Measurements from ENCODE around the gene DIP2A.

DIP2A gene

DNA sequence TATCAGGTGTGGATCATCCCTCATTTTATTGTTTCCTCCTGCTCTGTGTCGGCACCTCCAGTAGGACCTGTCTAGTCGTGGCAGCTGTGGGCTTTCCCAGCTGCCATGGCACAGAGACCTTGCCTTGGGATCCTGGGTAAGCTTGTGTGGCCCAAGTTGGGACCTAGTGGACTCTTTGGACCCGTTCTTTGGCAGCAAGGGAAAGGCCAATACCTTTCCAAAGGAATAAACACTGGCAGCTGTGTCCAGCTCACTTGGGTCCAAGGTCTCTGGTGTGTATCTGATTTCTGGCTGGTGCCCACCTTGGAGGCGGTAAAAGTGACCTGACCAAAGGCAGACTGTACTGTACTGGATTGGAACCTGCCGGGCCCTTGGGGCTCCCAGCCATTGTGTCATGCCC lies 21.8 kb downstream of the DIP2A start:
- Histone ChIP-seq H3K36me3 (ENCODE audit: control insufficient read depth in 1 of 2, insufficient read depth in 2 of 2, low read depth in 1 of 2, low read length in 2 of 2) (peaks cover 8 to 23% of the 10 kb centered on the region in 2 experiments), H4K91ac (ENCODE audit: low read length) (no peak overlapping the region), H3K79me1 (replicated peaks; ENCODE audit: low read length, poor library complexity, severe bottlenecking) (peaks cover 32% of the 10 kb centered on the region), H3K9me3 (ENCODE audit: control insufficient read depth, low read length) (no peaks in the 10 kb centered on the region), H4K8ac (ENCODE audit: low read length) (no peak overlapping the region), H2BK5ac (ENCODE audit: low read depth, low read length, poor library complexity, severe bottlenecking) (no peak overlapping the region), H2BK12ac (ENCODE audit: low read length in 2 of 2) (peak overlapping the region in 1 of 2 experiments; percentile 18), H3K4ac (ENCODE audit: low read depth in 1 of 2, low read length in 2 of 2) (peak overlapping the region in 1 of 2 experiments; percentile 2), H2AFZ (ENCODE audit: low read depth, low read length) (no peak overlapping the region), H2BK15ac (ENCODE audit: low read depth, poor library complexity, severe bottlenecking) (no peak overlapping the region), H3K4me2 (ENCODE audit: low read length, poor library complexity, severe bottlenecking) (no peak overlapping the region), H3K4me3 (ENCODE audit: insufficient read depth in 1 of 2, low read depth in 1 of 2, low read length in 2 of 2) (no peak overlapping the region), H3K14ac (ENCODE audit: low read length in 2 of 2) (no peak overlapping the region), H3K4me1 (ENCODE audit: control insufficient read depth, insufficient read depth, low read depth, low read length) (peaks cover 2% of the 10 kb centered on the region), H3K9ac (ENCODE audit: low read length) (no peak overlapping the region), H3K18ac (ENCODE audit: low read depth in 1 of 2, low read length in 2 of 2) (no peak overlapping the region), H3K23ac (ENCODE audit: low read length in 2 of 2) (no peak overlapping the region), H2BK120ac (ENCODE audit: low read depth, low read length) (no peak overlapping the region), H2AK5ac (ENCODE audit: low read length, severe bottlenecking) (no peak overlapping the region), H3K27me3 (ENCODE audit: control insufficient read depth in 1 of 2, insufficient read depth in 1 of 2, low read length in 2 of 2) (no peaks in the 10 kb centered on the region), H3K27ac (ENCODE audit: low read length, poor library complexity, severe bottlenecking) (no peak overlapping the region)
- WGBS = 96% methylated on average over 5 of the region's 5 CpGs
- DNase-seq = no peak

- H2BK120ac ChIP-seq (ENCODE audit: low read depth, low read length) = no peak overlapping the region
- no peak overlapping the region for H4K8ac ChIP-seq (ENCODE audit: low read length)
- no peak overlapping the region for H2BK12ac ChIP-seq (ENCODE audit: low read length in 2 of 2)
- H3K23ac ChIP-seq (ENCODE audit: low read length in 2 of 2) = no peak overlapping the region
- WGBS = 88% methylated on average over 3 of the region's 6 CpGs
- H3K79me1 ChIP-seq (replicated peaks; ENCODE audit: low read length, poor library complexity, severe bottlenecking) = peaks cover 28% of the 10 kb centered on the region
- H3K4me1 ChIP-seq (ENCODE audit: control insufficient read depth, insufficient read depth, low read depth, low read length) = peaks cover 2% of the 10 kb centered on the region
- no peak overlapping the region for H2BK5ac ChIP-seq (ENCODE audit: low read depth, low read length, poor library complexity, severe bottlenecking)
- no peak overlapping the region for H3K9ac ChIP-seq (ENCODE audit: low read length)
- H2AFZ ChIP-seq (ENCODE audit: low read depth, low read length) = no peak overlapping the region
- H2AK5ac ChIP-seq (ENCODE audit: low read length, severe bottlenecking) = no peak overlapping the region
- no peak overlapping the region for H3K4ac ChIP-seq (ENCODE audit: low read depth in 1 of 2, low read length in 2 of 2)
- peaks cover 13 to 35% of the 10 kb centered on the region in 2 experiments for H3K36me3 ChIP-seq (ENCODE audit: control insufficient read depth in 1 of 2, insufficient read depth in 2 of 2, low read depth in 1 of 2, low read length in 2 of 2)
- no peak for DNase-seq
- no peak overlapping the region for H3K4me3 ChIP-seq (ENCODE audit: insufficient read depth in 1 of 2, low read depth in 1 of 2, low read length in 2 of 2)
- H3K27ac ChIP-seq (ENCODE audit: low read length, poor library complexity, severe bottlenecking) = no peak overlapping the region
- no peaks in the 10 kb centered on the region for H3K9me3 ChIP-seq (ENCODE audit: control insufficient read depth, low read length)
- no peak overlapping the region for H3K4me2 ChIP-seq (ENCODE audit: low read length, poor library complexity, severe bottlenecking)
- H3K27me3 ChIP-seq (ENCODE audit: control insufficient read depth in 1 of 2, insufficient read depth in 1 of 2, low read length in 2 of 2) = no peaks in the 10 kb centered on the region
- no peak overlapping the region for H3K18ac ChIP-seq (ENCODE audit: low read depth in 1 of 2, low read length in 2 of 2)
- H2BK15ac ChIP-seq (ENCODE audit: low read depth, poor library complexity, severe bottlenecking) = no peak overlapping the region
- no peak overlapping the region for H4K91ac ChIP-seq (ENCODE audit: low read length)
- H3K14ac ChIP-seq (ENCODE audit: low read length in 2 of 2) = no peak overlapping the region
Observed at GRCh38 chr21:46482225-46482845, 23.6 kb downstream of the DIP2A start.

DNA sequence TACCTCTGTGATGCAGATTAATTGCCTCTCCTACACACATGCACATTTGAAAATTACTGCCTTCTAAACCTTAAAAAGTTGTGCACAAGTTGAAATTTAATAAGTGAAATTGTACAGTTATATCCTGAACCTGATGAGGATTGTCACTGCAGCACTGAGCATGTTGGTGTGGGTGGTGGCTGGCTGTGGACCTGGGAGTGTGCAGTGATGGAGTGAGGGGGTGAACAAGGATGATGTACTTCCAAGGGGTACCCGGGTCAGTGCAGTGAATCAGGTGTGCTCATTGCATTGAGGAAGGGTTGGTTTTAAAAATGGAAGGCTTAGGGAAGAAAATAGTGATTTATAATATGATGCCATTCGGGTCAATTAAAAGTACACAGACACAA lies 24.1 kb downstream of the DIP2A start:
- Histone ChIP-seq H3K4me3 (ENCODE audit: insufficient read depth in 1 of 2, low read depth in 1 of 2, low read length in 2 of 2) (no peak overlapping the region), H3K9ac (ENCODE audit: low read length) (no peak overlapping the region), H3K9me3 (ENCODE audit: control insufficient read depth, low read length) (no peaks in the 10 kb centered on the region), H3K23ac (ENCODE audit: low read length in 2 of 2) (no peak overlapping the region), H3K4ac (ENCODE audit: low read depth in 1 of 2, low read length in 2 of 2) (no peak overlapping the region), H3K27me3 (ENCODE audit: control insufficient read depth in 1 of 2, insufficient read depth in 1 of 2, low read length in 2 of 2) (no peaks in the 10 kb centered on the region), H4K8ac (ENCODE audit: low read length) (no peak overlapping the region), H3K36me3 (ENCODE audit: control insufficient read depth in 1 of 2, insufficient read depth in 2 of 2, low read depth in 1 of 2, low read length in 2 of 2) (peaks cover 13 to 39% of the 10 kb centered on the region in 2 experiments), H3K79me1 (replicated peaks; ENCODE audit: low read length, poor library complexity, severe bottlenecking) (peaks cover 24% of the 10 kb centered on the region), H4K91ac (ENCODE audit: low read length) (no peak overlapping the region), H2BK5ac (ENCODE audit: low read depth, low read length, poor library complexity, severe bottlenecking) (no peak overlapping the region), H3K14ac (ENCODE audit: low read length in 2 of 2) (peak overlapping the region in 1 of 2 experiments; percentile 78), H2BK15ac (ENCODE audit: low read depth, poor library complexity, severe bottlenecking) (no peak overlapping the region), H2AFZ (ENCODE audit: low read depth, low read length) (no peak overlapping the region), H2BK12ac (ENCODE audit: low read length in 2 of 2) (no peak overlapping the region), H3K18ac (ENCODE audit: low read depth in 1 of 2, low read length in 2 of 2) (no peak overlapping the region), H3K4me2 (ENCODE audit: low read length, poor library complexity, severe bottlenecking) (no peak overlapping the region), H3K4me1 (ENCODE audit: control insufficient read depth, insufficient read depth, low read depth, low read length) (peaks cover 2% of the 10 kb centered on the region), H2BK120ac (ENCODE audit: low read depth, low read length) (no peak overlapping the region), H3K27ac (ENCODE audit: low read length, poor library complexity, severe bottlenecking) (no peak overlapping the region), H2AK5ac (ENCODE audit: low read length, severe bottlenecking) (no peak overlapping the region)
- WGBS = 100% methylated on average over 1 of the region's 2 CpGs
- no peak for DNase-seq

- no peak for DNase-seq
- no peak overlapping the region for H3K23ac ChIP-seq (ENCODE audit: low read length in 2 of 2)
- no peak overlapping the region for H3K4me3 ChIP-seq (ENCODE audit: insufficient read depth in 1 of 2, low read depth in 1 of 2, low read length in 2 of 2)
- no peak overlapping the region for H2BK12ac ChIP-seq (ENCODE audit: low read length in 2 of 2)
- H2AFZ ChIP-seq (ENCODE audit: low read depth, low read length) = no peak overlapping the region
- no peak overlapping the region for H3K14ac ChIP-seq (ENCODE audit: low read length in 2 of 2)
- H3K4me2 ChIP-seq (ENCODE audit: low read length, poor library complexity, severe bottlenecking) = no peak overlapping the region
- H4K8ac ChIP-seq (ENCODE audit: low read length) = no peak overlapping the region
- H3K27me3 ChIP-seq (ENCODE audit: control insufficient read depth in 1 of 2, insufficient read depth in 1 of 2, low read length in 2 of 2) = no peaks in the 10 kb centered on the region
- no peak overlapping the region for H3K27ac ChIP-seq (ENCODE audit: low read length, poor library complexity, severe bottlenecking)
- H3K4me1 ChIP-seq (ENCODE audit: control insufficient read depth, insufficient read depth, low read depth, low read length) = peaks cover 2% of the 10 kb centered on the region
- H3K36me3 ChIP-seq (ENCODE audit: control insufficient read depth in 1 of 2, insufficient read depth in 2 of 2, low read depth in 1 of 2, low read length in 2 of 2) = peaks cover 13 to 43% of the 10 kb centered on the region in 2 experiments
- no peak overlapping the region for H2BK15ac ChIP-seq (ENCODE audit: low read depth, poor library complexity, severe bottlenecking)
- no peak overlapping the region for H2BK120ac ChIP-seq (ENCODE audit: low read depth, low read length)
- H3K18ac ChIP-seq (ENCODE audit: low read depth in 1 of 2, low read length in 2 of 2) = no peak overlapping the region
- peak overlapping the region; percentile 59 for H3K9ac ChIP-seq (ENCODE audit: low read length)
- no peaks in the 10 kb centered on the region for H3K9me3 ChIP-seq (ENCODE audit: control insufficient read depth, low read length)
- 96% methylated on average over 6 of the region's 6 CpGs for WGBS
- H2BK5ac ChIP-seq (ENCODE audit: low read depth, low read length, poor library complexity, severe bottlenecking) = no peak overlapping the region
- no peak overlapping the region for H3K4ac ChIP-seq (ENCODE audit: low read depth in 1 of 2, low read length in 2 of 2)
- no peak overlapping the region for H2AK5ac ChIP-seq (ENCODE audit: low read length, severe bottlenecking)
- no peak overlapping the region for H4K91ac ChIP-seq (ENCODE audit: low read length)
- peaks cover 27% of the 10 kb centered on the region for H3K79me1 ChIP-seq (replicated peaks; ENCODE audit: low read length, poor library complexity, severe bottlenecking)
Observed at GRCh38 chr21:46483300-46484295, 24.9 kb downstream of the DIP2A start.

Measured in mesenchymal stem cell (in vitro differentiated cells and primary cell).